HG02610 (cell line): ENCODE results near the gene OR2T8.

Experiments
- ATAC-seq: cut with Tn5 transposase; IDR thresholded peaks from one replicate; pipeline ENCODE4 v1.9.1; 2021; ENCODE audit warnings: mild to moderate bottlenecking, moderate library complexity; ENCODE audit not compliant: unreplicated experiment

The OR2T8 gene

DNA sequence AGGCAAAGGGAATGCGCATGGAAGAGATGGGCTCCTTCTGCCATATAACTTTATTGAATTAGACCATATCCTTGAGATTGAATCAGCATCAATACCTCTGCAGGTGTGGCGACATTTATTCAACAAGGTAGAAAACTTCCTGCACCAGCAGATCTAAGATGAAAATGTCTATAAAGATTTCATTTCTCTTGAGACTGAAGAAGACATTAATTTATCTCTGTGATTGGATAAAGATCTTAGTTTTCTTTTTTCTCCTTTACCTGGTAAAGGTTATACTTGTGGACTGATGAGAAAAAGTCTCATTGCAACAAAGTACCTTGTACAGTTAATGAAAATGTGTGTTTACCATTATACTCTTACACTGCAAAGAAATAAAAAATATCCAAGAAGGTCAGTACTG lies at the start of gene OR2T8:
TSS of gene OR2T8 (plus strand) at position 301 of the 400 bp plus-strand sequence. CDS start 766 bp downstream, outside the sequence.
- no peak for ATAC-seq

GRCh38 chr1:247883346-247883745 lies 36.7 kb upstream of the OR2T8 start:
- ATAC-seq = no peak

- no peak for ATAC-seq
These were observed 35.1 kb upstream of the OR2T8 start for GRCh38 chr1:247884797-247885413.

DNA sequence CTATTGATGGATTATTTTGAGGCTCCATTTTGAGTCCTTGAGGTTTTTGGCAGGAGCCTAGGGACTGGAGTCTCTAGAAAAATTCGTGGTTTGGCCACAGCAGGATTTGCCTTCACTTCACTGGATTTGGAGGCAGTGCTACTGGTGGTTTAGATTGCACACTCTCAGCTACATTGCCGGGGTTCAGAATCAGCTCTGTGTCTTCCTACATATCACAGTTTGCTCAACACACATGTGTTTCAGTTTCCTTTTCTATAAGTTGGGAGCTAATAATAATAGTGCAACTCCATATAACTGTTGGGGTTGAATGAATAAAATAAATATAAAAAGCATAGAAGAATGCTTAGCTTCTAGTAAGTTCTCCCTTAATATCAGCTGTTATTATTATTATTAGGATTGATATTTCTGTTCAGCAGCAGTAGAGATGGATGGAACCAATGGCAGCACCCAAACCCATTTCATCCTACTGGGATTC lies 24.9 kb upstream of the OR2T8 start, which contains the start of gene OR2W3:
TSS of gene OR2W3 (plus strand) at position 425 of the 475 bp plus-strand sequence. CDS start at position 425, 0 bp downstream.
- ATAC-seq = no peak

DNA sequence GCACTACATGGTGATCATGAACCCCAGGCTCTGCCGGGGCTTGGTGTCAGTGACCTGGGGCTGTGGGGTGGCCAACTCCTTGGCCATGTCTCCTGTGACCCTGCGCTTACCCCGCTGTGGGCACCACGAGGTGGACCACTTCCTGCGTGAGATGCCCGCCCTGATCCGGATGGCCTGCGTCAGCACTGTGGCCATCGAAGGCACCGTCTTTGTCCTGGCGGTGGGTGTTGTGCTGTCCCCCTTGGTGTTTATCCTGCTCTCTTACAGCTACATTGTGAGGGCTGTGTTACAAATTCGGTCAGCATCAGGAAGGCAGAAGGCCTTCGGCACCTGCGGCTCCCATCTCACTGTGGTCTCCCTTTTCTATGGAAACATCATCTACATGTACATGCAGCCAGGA lies 24.1 kb upstream of the OR2T8 start:
- no peak for ATAC-seq

- ATAC-seq = no peak
These were observed 15.9 kb upstream of the OR2T8 start for GRCh38 chr1:247904122-247904521.

- ATAC-seq = no peak
These were observed 14.9 kb upstream of the OR2T8 start for GRCh38 chr1:247905181-247905580.

GRCh38 chr1:247905910-247906503 lies 14.0 kb upstream of the OR2T8 start:
- ATAC-seq = no peak

- ATAC-seq = no peak
These were observed 13.5 kb upstream of the OR2T8 start for GRCh38 chr1:247906504-247907047.

DNA sequence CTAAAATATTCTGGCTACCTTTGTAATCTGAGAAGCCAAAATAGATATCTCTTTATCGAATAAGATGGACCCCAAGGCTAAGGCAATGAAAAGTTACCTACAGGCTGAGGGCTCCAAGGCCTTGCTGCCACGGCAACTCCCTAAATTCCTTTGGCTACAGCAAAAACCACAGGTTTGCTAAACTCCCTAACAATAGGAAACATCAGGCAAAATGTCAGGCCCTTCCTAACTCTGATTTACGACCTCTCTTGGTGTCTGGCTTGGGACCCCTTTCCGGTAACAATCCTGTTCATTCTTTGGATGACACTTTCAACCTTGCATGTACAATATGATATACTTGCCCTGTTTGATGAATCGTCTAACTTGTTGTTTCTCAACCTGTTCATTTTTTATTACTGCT lies 11.3 kb upstream of the OR2T8 start:
- no peak for ATAC-seq

- no peak for ATAC-seq
These were observed 6.3 kb upstream of the OR2T8 start for GRCh38 chr1:247913786-247914185.

DNA sequence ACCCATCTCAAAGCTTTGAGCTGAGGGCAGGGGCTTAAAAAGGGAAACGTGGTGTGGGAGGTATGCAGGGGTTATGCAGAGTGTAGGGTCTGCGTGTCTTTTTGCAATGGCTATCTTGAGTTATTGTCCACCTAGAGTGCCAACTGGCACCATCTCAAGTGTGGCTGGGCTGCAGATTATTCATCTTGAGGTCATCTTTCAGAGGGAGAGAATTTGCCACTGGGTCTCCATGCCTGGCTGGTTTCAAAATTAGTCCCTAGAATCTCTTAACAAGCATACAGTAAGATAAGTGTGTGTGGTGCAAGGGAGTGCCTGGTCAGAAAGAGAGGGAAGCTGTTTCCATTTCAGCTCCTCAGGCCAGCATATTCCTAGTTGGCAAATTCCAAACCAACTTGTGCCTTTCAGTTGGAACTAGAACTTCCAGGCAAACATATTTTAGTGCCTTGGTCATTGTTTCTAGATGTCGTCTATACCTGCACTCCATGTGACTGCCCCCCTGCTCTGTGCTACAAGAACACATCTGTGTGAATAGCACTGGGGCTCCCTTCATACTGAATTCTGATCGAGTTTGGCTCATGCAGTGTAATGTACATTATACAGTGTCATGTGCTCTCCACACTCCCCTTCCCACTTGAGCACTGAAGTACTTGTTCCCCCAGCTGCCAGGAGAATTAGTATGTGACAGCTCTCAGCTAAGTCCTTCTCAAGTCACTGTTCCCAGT lies 5.0 kb upstream of the OR2T8 start:
- no peak for ATAC-seq

- ATAC-seq = no peak
These were observed 3.9 kb downstream of the OR2T8 start for GRCh38 chr1:247923941-247924340.

DNA sequence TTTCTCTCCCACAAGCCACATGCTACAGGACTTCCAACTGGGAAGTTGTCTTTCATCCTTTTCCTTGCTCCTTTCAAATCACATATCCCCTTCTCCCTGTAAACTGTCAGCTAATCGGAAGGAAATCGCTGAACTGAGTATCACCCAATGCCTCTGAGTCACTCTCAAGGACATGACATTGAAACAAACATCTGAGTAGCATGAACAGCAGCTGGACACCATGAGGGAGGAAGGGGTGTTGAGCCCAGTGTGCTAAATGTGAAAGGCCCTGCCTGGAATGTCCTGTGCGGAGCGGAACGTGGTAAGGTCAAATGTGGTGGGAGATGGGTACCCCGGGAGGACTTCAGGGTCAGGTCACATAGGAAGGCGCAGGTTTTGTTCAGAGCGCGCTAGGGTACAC lies 4.8 kb downstream of the OR2T8 start, which contains the start of gene OR2AJ1:
TSS of gene OR2AJ1 (plus strand) at position 22 of the 400 bp plus-strand sequence. CDS start 8,880 bp downstream, outside the sequence.
- no peak for ATAC-seq

- ATAC-seq = no peak
These were observed 13.9 kb downstream of the OR2T8 start for GRCh38 chr1:247933989-247934388.

- no peak for ATAC-seq
These were observed 15.7 kb downstream of the OR2T8 start for GRCh38 chr1:247935781-247936180.

DNA sequence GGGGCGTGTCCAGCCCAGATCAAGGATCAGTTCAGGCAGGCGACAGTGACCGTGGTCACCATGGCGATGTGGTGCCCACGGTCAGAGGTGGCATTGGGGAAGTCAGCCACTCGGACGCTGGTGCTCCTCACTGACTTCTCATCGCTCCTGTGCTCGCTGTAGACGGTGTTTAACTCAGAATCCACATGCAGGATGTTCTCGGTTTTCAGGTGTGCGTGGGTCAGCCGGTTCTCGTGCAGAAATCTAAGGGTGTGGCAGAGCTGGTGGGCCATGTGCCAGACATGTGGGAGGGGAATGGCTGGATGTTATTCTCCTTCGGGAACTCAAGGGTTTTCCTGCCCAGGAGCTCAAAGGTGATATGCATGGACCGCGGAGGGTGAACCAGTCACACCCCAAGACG lies 16.4 kb downstream of the OR2T8 start:
- ATAC-seq = no peak

GRCh38 chr1:247936965-247937734 lies 17.1 kb downstream of the OR2T8 start:
- peak; percentile 99 for ATAC-seq

- ATAC-seq = no peak
These were observed 22.6 kb downstream of the OR2T8 start for GRCh38 chr1:247942624-247943023.

- ATAC-seq = no peak
These were observed 28.5 kb downstream of the OR2T8 start, which contains the start of gene OR2L8 for GRCh38 chr1:247948558-247948957. TSS of gene OR2L8 (plus strand) at chr1:247948858. CDS start at chr1:247948858, 0 bp downstream.

DNA sequence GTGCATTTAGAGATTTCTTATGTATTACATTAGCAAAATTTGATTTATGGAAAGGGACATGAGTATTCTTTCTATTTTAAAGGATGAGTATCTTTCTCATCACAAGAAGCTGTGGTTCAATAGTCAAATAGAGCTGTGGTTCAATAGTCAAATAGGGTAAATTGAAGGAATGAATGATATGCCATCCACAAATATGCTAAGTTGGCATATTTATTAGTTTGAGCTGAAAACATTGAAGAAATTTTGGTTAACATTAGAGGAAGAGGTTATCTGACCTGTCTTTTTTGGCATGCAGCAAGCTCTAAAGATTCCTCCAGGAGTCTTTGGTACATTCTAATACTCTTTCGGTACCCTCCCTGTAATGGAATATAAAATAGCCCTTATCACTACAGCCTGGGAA lies 33.4 kb downstream of the OR2T8 start:
- no peak for ATAC-seq
